Measurements from ENCODE around the gene KEAP1. TPM values are rescaled to one million over a fixed set of nuclear protein-coding genes. Genes with fewer than 3 reads are reported as not detected.

KEAP1 gene
- total and polyA plus RNA-seq, 8 donors = 25.2 to 48.6 (median 33.0) TPM

DNA sequence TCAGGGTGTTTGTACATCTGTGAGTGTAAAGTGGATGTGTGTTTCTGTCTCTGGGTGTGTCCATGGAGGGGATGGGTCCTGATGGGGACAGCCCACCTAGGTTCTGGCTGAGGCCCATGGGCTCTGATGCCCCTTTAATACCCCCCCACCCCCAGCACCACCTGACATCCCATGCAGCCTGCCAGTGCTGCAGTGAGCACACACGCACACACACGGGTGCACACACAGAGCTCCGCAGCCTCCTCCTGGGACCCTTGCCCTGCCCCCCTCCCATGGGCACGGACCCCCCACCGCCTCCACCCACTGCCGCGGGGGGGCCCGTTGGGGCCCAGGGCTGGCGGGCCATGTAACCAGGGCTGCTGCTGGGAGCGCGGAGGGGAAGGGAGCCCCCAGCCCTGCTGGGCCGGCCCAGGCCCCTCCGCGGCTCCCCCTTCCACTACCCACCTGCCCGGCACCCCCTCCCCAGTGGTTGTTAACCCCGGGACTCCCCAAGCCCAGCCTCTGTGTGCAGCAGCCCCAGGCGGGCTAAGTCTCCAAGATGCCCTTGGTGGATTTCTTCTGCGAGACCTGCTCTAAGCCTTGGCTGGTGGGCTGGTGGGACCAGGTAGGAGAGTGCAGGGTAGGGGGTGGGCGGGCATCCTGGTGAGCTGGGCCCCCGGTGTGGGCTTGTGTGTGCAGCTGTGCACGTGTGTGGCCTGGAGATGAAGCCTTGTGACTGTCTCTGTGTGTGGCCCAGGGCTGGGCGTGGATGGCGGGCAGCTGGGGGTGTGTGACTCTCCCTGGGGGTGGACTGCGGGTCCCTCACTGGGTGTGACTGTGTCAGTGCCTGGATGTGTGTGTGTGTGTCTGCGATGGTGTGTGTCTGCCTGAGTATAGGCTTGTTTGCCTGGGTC is 50.2 kb downstream of the KEAP1 start:
- no peak overlapping the region for H3K4me3 ChIP-seq
- WGBS, 2 donors = 78 to 80% methylated on average over 20 to 25 of the region's 25 CpGs
- peaks cover 0 to 13% (median 3%) of the 10 kb centered on the region in 3 donors for H3K36me3 ChIP-seq

DNA sequence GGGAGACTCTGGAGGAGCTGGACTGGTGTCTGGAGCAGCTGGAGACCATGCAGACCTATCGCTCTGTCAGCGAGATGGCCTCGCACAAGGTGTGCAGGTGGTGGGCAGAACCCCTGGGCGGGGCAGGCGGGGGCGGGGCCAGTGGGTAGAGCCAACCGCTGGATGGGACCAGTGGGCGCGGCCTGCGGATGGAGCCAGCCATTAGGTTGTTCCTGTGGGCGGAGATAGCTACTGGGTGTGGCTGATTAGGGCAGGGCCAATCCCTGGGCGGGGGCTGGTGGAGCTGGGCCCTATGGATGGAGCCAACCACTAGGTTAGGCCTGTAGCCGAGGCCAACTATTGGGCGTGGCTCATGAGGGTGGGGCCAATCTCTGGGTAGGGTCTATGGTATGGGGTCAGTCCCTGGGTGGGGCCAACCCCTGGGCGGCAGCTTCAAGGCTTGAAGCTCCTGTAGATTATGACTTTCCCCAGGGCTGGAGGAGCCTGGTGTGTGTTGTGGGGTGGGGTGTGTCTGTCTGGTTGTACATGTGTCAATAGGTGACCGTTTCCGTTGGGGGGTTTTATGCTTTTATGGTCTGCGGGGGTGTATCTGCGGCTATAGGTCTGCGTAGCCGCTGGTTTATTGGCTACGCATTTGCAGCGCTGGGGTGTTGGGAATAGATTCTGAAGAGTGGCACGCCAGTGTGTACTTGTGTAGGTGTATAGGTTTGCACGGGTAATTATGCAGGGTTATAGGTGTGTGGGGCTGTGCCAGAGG is 52.1 kb downstream of the KEAP1 start:
- ATAC-seq (peak in 1 of 4 donors; percentile 26), DNase-seq (peak in 1 of 6 donors; percentile 67), FAIRE-seq (no peak)
- intact Hi-C loops (cut with DNase I) = no loop called here
- Histone ChIP-seq H3K4me3 (no peak overlapping the region), H3K9me3 (no peaks in the 10 kb centered on the region), H3K36me3 (peaks cover 0 to 16% (median 3%) of the 10 kb centered on the region in 3 donors), H3K27me3 (no peaks in the 10 kb centered on the region), H3K27ac (no peak overlapping the region), H3K4me1 (no peaks in the 10 kb centered on the region)
- 90 to 91% methylated on average over 24 to 25 of the region's 25 CpGs for WGBS, 2 donors
- TF ChIP-seq, protein P1, sequence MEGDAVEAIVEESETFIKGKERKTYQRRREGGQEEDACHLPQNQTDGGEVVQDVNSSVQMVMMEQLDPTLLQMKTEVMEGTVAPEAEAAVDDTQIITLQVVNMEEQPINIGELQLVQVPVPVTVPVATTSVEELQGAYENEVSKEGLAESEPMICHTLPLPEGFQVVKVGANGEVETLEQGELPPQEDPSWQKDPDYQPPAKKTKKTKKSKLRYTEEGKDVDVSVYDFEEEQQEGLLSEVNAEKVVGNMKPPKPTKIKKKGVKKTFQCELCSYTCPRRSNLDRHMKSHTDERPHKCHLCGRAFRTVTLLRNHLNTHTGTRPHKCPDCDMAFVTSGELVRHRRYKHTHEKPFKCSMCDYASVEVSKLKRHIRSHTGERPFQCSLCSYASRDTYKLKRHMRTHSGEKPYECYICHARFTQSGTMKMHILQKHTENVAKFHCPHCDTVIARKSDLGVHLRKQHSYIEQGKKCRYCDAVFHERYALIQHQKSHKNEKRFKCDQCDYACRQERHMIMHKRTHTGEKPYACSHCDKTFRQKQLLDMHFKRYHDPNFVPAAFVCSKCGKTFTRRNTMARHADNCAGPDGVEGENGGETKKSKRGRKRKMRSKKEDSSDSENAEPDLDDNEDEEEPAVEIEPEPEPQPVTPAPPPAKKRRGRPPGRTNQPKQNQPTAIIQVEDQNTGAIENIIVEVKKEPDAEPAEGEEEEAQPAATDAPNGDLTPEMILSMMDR (IDR thresholded peaks at IDR 0.05) = no peak

More for the DNA sequence above, 50.2 kb downstream of the KEAP1 start:
- TF ChIP-seq, protein P1 (IDR thresholded peaks at IDR 0.05) = no peak
- Histone ChIP-seq H3K27ac (no peak overlapping the region), H3K9me3 (no peaks in the 10 kb centered on the region), H3K4me1 (no peaks in the 10 kb centered on the region), H3K27me3 (no peaks in the 10 kb centered on the region)
- DNase-seq = no peak
- ATAC-seq = no peak
- intact Hi-C loops (cut with DNase I) = no loop called here
- FAIRE-seq = no peak

DNA sequence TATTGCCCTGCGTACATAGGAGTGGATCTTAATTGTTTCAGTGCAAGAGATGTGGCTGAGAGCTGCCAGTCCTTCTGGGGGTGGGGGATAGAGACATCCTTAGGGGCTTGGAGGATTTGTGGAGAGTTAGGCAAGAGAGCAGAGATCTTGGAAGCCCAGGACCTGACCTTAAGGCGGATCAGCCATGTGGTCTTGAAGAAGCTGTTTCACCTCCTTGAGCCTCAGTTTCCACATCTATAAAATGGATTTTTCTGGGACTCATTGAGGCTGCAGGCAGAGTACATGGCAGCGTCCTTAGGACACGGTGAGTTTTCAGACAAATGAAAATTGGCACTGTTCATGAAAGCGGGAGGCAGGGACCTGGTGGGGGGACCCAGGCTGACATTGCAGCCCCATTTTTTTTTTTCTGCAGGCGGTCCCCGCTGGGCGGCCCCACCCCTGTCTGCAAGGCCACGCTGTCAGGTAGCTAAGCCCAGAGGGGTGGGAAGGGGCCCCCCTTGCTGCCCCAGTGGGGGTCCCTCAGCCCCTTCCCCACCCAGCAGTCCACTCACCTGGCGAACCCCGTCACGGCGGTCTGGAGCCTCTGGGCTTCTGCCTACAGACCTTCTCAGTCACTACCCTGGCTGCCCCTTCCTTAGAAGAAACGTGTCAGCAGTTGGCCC is 52.8 kb downstream of the KEAP1 start:
- 94% methylated on average over 14 of the region's 14 CpGs for WGBS, 2 donors
- Histone ChIP-seq H3K27ac (no peak overlapping the region), H3K36me3 (peaks cover 0 to 16% (median 3%) of the 10 kb centered on the region in 3 donors), H3K27me3 (no peaks in the 10 kb centered on the region), H3K9me3 (no peaks in the 10 kb centered on the region), H3K4me1 (no peaks in the 10 kb centered on the region), H3K4me3 (no peak overlapping the region)
- DNase-seq (no peak), FAIRE-seq (no peak), ATAC-seq (no peak)
- intact Hi-C loops (cut with DNase I) = no loop called here
- TF ChIP-seq, protein P1 (IDR thresholded peaks at IDR 0.05) = no peak

DNA sequence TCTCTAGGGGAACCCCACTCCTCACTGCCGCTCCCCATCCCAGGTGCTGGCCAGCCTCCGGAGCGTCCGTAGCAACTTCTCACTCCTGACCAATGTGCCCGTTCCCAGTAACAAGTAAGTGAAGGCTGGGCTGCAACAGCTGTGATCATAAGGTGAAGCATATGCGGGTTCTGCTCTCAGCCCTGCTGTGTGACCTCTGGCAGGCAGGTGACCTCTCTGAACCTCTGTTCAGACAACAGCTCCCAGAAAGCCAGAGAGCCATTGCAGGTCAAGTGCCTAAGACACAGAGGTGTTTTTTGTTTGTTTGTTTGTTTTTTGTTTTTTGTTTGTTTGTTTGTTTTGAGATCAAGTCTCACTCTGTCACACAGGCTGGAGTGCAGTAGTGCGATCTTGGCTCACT is 54.1 kb downstream of the KEAP1 start:
- Histone ChIP-seq H3K27me3 (no peaks in the 10 kb centered on the region), H3K36me3 (peaks cover 0 to 16% (median 3%) of the 10 kb centered on the region in 3 donors), H3K9me3 (no peaks in the 10 kb centered on the region), H3K27ac (no peak overlapping the region), H3K4me3 (no peak overlapping the region), H3K4me1 (no peaks in the 10 kb centered on the region)
- DNase-seq = no peak
- intact Hi-C loops (cut with DNase I) = no loop called here
- 95 to 99% methylated on average over 7 of the region's 7 CpGs for WGBS, 2 donors
- TF ChIP-seq, protein P1 (IDR thresholded peaks at IDR 0.05) = no peak
- no peak for ATAC-seq
- FAIRE-seq = no peak

Data from pancreas (tissue), 10 donors.